Dermis blood vessel endothelial cell (primary cell): Measurements from ENCODE around the gene CCDC71L. TPM values are rescaled to one million over a fixed set of nuclear protein-coding genes. Genes with fewer than 3 reads are reported as not detected.

Experiments used
- DNase-seq: peaks from one replicate; pipeline ENCODE4 v3.0.0; 2010
- total RNA-seq: library from RNA; depleted of rRNA; stranded (reverse); fragments of >200 nt; gene quantifications from 2 replicates; pipeline ENCODE4 v1.2.3, GENCODE V29; 2014

CCDC71L gene
- total RNA-seq, 1 donor from 2014 or later = 73.2 TPM

GRCh38 chr7:106659166-106659962 is 1.6 kb downstream of the CCDC71L start:
- DNase-seq = no peak

GRCh38 chr7:106658316-106659165 is 2.4 kb downstream of the CCDC71L start:
- no peak for DNase-seq

- DNase-seq = peak; percentile 43
Measured at GRCh38 chr7:106657085-106657991, 3.6 kb downstream of the CCDC71L start.

GRCh38 chr7:106655703-106656498 is 5.1 kb downstream of the CCDC71L start:
- no peak for DNase-seq

- no peak for DNase-seq
Measured at GRCh38 chr7:106653488-106653887, 7.5 kb downstream of the CCDC71L start.

GRCh38 chr7:106652909-106653308 is 8.0 kb downstream of the CCDC71L start:
- no peak for DNase-seq

- DNase-seq = no peak
Measured at GRCh38 chr7:106652092-106652491, 8.9 kb downstream of the CCDC71L start.

GRCh38 chr7:106646256-106646655 is 14.7 kb downstream of the CCDC71L start:
- no peak for DNase-seq

GRCh38 chr7:106644999-106645398 is 16.0 kb downstream of the CCDC71L start:
- no peak for DNase-seq

GRCh38 chr7:106643216-106644000 is 17.6 kb downstream of the CCDC71L start:
- peak; percentile 87 for DNase-seq

- DNase-seq = no peak
Measured at GRCh38 chr7:106641416-106641815, 19.5 kb downstream of the CCDC71L start.

GRCh38 chr7:106640368-106641141 is 20.4 kb downstream of the CCDC71L start:
- DNase-seq = no peak

GRCh38 chr7:106639476-106640334 is 21.3 kb downstream of the CCDC71L start:
- no peak for DNase-seq

GRCh38 chr7:106635411-106635810 is 25.5 kb downstream of the CCDC71L start:
- DNase-seq = no peak

GRCh38 chr7:106634958-106635357 is 26.0 kb downstream of the CCDC71L start:
- DNase-seq = no peak

- DNase-seq = no peak
Measured at GRCh38 chr7:106630648-106631047, 30.3 kb downstream of the CCDC71L start.

- DNase-seq = peak; percentile 25
Measured at GRCh38 chr7:106629516-106629915, 31.4 kb downstream of the CCDC71L start.

- no peak for DNase-seq
Measured at GRCh38 chr7:106626376-106627164, 34.4 kb downstream of the CCDC71L start.
